Endothelial cell (in vitro differentiated cells): ENCODE data around the gene ACOXL. TPM values are rescaled to one million over a fixed set of nuclear protein-coding genes. Genes with fewer than 3 reads are reported as not detected.

Experiments used
- DNase-seq: peaks from one replicate; pipeline ENCODE4 v3.0.0; 2021; ENCODE audit warnings: low spot score
- H3K27ac Mint-ChIP-seq: one replicate; pipeline ENCODE4 v1.8.0; 2021; ENCODE audit warnings: mixed read lengths, inconsistent platforms; ENCODE audit not compliant: unreplicated experiment
- H3K27me3 Mint-ChIP-seq: one replicate; pipeline ENCODE4 v1.8.0; 2021; ENCODE audit warnings: mild to moderate bottlenecking, moderate library complexity, mixed read lengths, inconsistent platforms; ENCODE audit not compliant: unreplicated experiment
- H3K36me3 Mint-ChIP-seq: one replicate; pipeline ENCODE4 v1.8.0; 2021; ENCODE audit warnings: mild to moderate bottlenecking, low read depth, mixed read lengths, inconsistent platforms; ENCODE audit not compliant: unreplicated experiment
- H3K4me1 Mint-ChIP-seq: one replicate; pipeline ENCODE4 v1.8.0; 2021; ENCODE audit warnings: mild to moderate bottlenecking, mixed read lengths, inconsistent platforms; ENCODE audit not compliant: unreplicated experiment
- H3K4me3 Mint-ChIP-seq: one replicate; pipeline ENCODE4 v1.8.0; 2021; ENCODE audit warnings: mild to moderate bottlenecking, mixed read lengths, inconsistent platforms; ENCODE audit not compliant: unreplicated experiment
- H3K9me3 Mint-ChIP-seq: one replicate; pipeline ENCODE4 v1.8.0; 2021; ENCODE audit warnings: mixed read lengths, inconsistent platforms; ENCODE audit not compliant: unreplicated experiment
- CTCF ChIP-seq: fragments of 200-600 bp; sonication (generic); IDR thresholded peaks from one replicate; pipeline ENCODE4 v1.5.0; 2021; ENCODE audit warnings: antibody characterized with exemption; ENCODE audit not compliant: unreplicated experiment
- total RNA-seq: library from RNA; stranded (reverse); fragmentation: NEBNext Ultra II Directional; extraction: Animal tissue kit (Norgen Biotek cat#: 25700); gene quantifications from one replicate; pipeline ENCODE4 v1.2.1, GENCODE V29; 2021; ENCODE audit not compliant: unreplicated experiment

ACOXL gene
- total RNA-seq, 1 donor from 2014 or later, result 0.44 TPM

GRCh38 chr2:110983133-110983532, 250.8 kb downstream of the ACOXL start:
- no peak for DNase-seq
- Mint-ChIP-seq H3K27me3 (peaks cover 2% of the 10 kb centered on the region), H3K4me1 (no peaks in the 10 kb centered on the region), H3K36me3 (no peaks in the 10 kb centered on the region), H3K9me3 (no peaks in the 10 kb centered on the region), H3K4me3 (no peak overlapping the region), H3K27ac (no peak overlapping the region)
- no peak for TF ChIP-seq CTCF

GRCh38 chr2:110984694-110985490, 252.5 kb downstream of the ACOXL start:
- Mint-ChIP-seq H3K27ac (no peak overlapping the region), H3K4me3 (no peak overlapping the region), H3K9me3 (no peaks in the 10 kb centered on the region), H3K4me1 (no peaks in the 10 kb centered on the region), H3K27me3 (peaks cover 2% of the 10 kb centered on the region), H3K36me3 (no peaks in the 10 kb centered on the region)
- no peak for DNase-seq
- no peak for TF ChIP-seq CTCF

GRCh38 chr2:110990440-110990839, 258.1 kb downstream of the ACOXL start:
- H3K36me3 Mint-ChIP-seq, result no peaks in the 10 kb centered on the region
- H3K27ac Mint-ChIP-seq, result no peak overlapping the region
- no peak overlapping the region for H3K4me3 Mint-ChIP-seq
- no peaks in the 10 kb centered on the region for H3K4me1 Mint-ChIP-seq
- H3K9me3 Mint-ChIP-seq, result no peaks in the 10 kb centered on the region
- no peak for TF ChIP-seq CTCF
- no peaks in the 10 kb centered on the region for H3K27me3 Mint-ChIP-seq
- no peak for DNase-seq

GRCh38 chr2:110991911-110992310, 259.5 kb downstream of the ACOXL start:
- no peak overlapping the region for H3K4me3 Mint-ChIP-seq
- no peaks in the 10 kb centered on the region for H3K9me3 Mint-ChIP-seq
- H3K4me1 Mint-ChIP-seq, result no peaks in the 10 kb centered on the region
- no peak overlapping the region for H3K27ac Mint-ChIP-seq
- no peak for TF ChIP-seq CTCF
- no peaks in the 10 kb centered on the region for H3K36me3 Mint-ChIP-seq
- no peaks in the 10 kb centered on the region for H3K27me3 Mint-ChIP-seq
- no peak for DNase-seq

GRCh38 chr2:110992886-110993285, 260.5 kb downstream of the ACOXL start:
- no peaks in the 10 kb centered on the region for H3K9me3 Mint-ChIP-seq
- H3K4me3 Mint-ChIP-seq, result no peak overlapping the region

More at GRCh38 chr2:110992886-110993285, 260.5 kb downstream of the ACOXL start:
- TF ChIP-seq CTCF, result no peak
- no peaks in the 10 kb centered on the region for H3K27me3 Mint-ChIP-seq
- no peak for DNase-seq
- no peaks in the 10 kb centered on the region for H3K4me1 Mint-ChIP-seq
- H3K36me3 Mint-ChIP-seq, result no peaks in the 10 kb centered on the region
- no peak overlapping the region for H3K27ac Mint-ChIP-seq
